ENCODE measurements around the gene PCDHGA1. TPM values are rescaled to one million over a fixed set of nuclear protein-coding genes. Genes with fewer than 3 reads are reported as not detected.
"Not testable (repeated sequence)": the region's sequence is repeated elsewhere in the genome, so short reads cannot be mapped to it uniquely, and the experiment has no call there.

Gene PCDHGA1
- polyA plus RNA-seq, 2 of the 4 experiments (the other 2 are of a cell fraction), result 0.32 to 0.71 TPM

GRCh38 chr5:141397756-141398551 is 67.6 kb downstream of the PCDHGA1 start, which contains the start of gene PCDHGB5:
Gene PCDHGB5, plus strand, starts transcription at chr5:141397947. Its CDS starts 181 bp downstream, at chr5:141398128.
- H3K27ac ChIP-seq, result peak within 1 kb of the TSS in 1 of 2 experiments; percentile 58; a peak in 1 of 6 replicates
- peak; percentile 62 for TF ChIP-seq RAD21 (conservative IDR thresholded peaks at IDR 0.05 in 1 of 2, IDR thresholded peaks at IDR 0.05 in 1 of 2)
- 0 out of 3 replicates have a peak, but pooled peaks have one; percentile 28 for TF ChIP-seq SMC3 (IDR thresholded peaks at IDR 0.05)
- peak; percentile 44 for TF ChIP-seq CTCF (IDR thresholded peaks at IDR 0.05)
- DNase-seq (ENCODE audit: low read depth in 1 of 2, low spot score in 1 of 2) (peak in 1 of 2 experiments; percentile 69), ATAC-seq (peak; percentile 87 to 98), FAIRE-seq (peak; percentile 28)
- H3K4me3 ChIP-seq, POLR2A ChIA-PET, H3K4me1 ChIP-seq: not testable (repeated sequence)
- H3K9me3 ChIP-seq, result peaks cover 69% of the 10 kb centered on the region
- CTCF ChIA-PET, result interaction anchor here (0.5 to 3.5 kb wide), 21 partner anchors 15 to 303 kb away, joined by 3 to 28 read pairs (median 5); partner anchors contain the start of genes PCDHB2, PCDHGA1, PCDHGA10 and PCDHGA7
- peak within 1 kb of the TSS; percentile 34; the same call in 1 of the 3 replicates for H3K4me2 ChIP-seq
- WGBS (ENCODE audit: missing lambda C conversion rate), result 38% methylated on average over 26 of the region's 43 CpGs

- no peak for DNase-seq (ENCODE audit: low read depth in 1 of 2, low spot score in 1 of 2)
- Histone ChIP-seq H3K4me2 (no peak overlapping the region), H3K9me3 (peaks cover 68% of the 10 kb centered on the region), H3K27ac (no peak overlapping the region), H3K4me1 (no peaks in the 10 kb centered on the region), H3K4me3 (no peak overlapping the region)
- FAIRE-seq, result no peak
- no peak for ATAC-seq
- CTCF ChIA-PET, result interaction anchor here (1.0 to 3.5 kb wide), 9 partner anchors 14 to 165 kb away, joined by 3 to 28 read pairs (median 7); partner anchors contain the start of genes PCDHGA1, PCDHGA10, PCDHGA7 and TAF7
- TF ChIP-seq HOXB5 (CRISPR knock-in tag; IDR thresholded peaks at IDR 0.05), result no peak
- TF ChIP-seq HOXB13 (CRISPR knock-in tag; IDR thresholded peaks at IDR 0.05; ENCODE audit: low read depth), result no peak
- no peak for TF ChIP-seq ZNF302 (CRISPR knock-in tag; IDR thresholded peaks at IDR 0.05)
- TF ChIP-seq MYC (IDR thresholded peaks at IDR 0.05; ENCODE audit: borderline replicate concordance, low read length), result no peak
- TF ChIP-seq RFX5 (IDR thresholded peaks at IDR 0.05), result no peak
- no peak for TF ChIP-seq HEYL (CRISPR knock-in tag; IDR thresholded peaks at IDR 0.05)
- no peak for TF ChIP-seq GATA3 (IDR thresholded peaks at IDR 0.05; ENCODE audit: borderline replicate concordance)
- TF ChIP-seq RNF2 (IDR thresholded peaks at IDR 0.05; ENCODE audit: borderline replicate concordance, low read depth), result no peak
- TF ChIP-seq POLR2A (IDR thresholded peaks at IDR 0.05; ENCODE audit: low read length), result no peak
- no peak for TF ChIP-seq MAZ (IDR thresholded peaks at IDR 0.05; ENCODE audit: borderline replicate concordance, low read depth, low read length)
- TF ChIP-seq HDAC2 (IDR thresholded peaks at IDR 0.05), result no peak
- no peak for TF ChIP-seq FOXS1 (CRISPR knock-in tag; IDR thresholded peaks at IDR 0.05)
- no peak for TF ChIP-seq PHF8 (IDR thresholded peaks at IDR 0.05; ENCODE audit: borderline replicate concordance, low read depth)
- TF ChIP-seq MAX (IDR thresholded peaks at IDR 0.05), result no peak
- TF ChIP-seq POLR2AphosphoS2 (conservative IDR thresholded peaks at IDR 0.05; ENCODE audit: low read length), result no peak
- WGBS (ENCODE audit: missing lambda C conversion rate), result 78% methylated on average over 15 of the region's 15 CpGs
- POLR2A ChIA-PET, result no interaction called here
These were observed 68.3 kb downstream of the PCDHGA1 start for GRCh38 chr5:141398608-141399007.

GRCh38 chr5:141399555-141400258 is 69.4 kb downstream of the PCDHGA1 start:
- TF ChIP-seq HOXB5 (CRISPR knock-in tag; IDR thresholded peaks at IDR 0.05) (no peak), CHD2 (IDR thresholded peaks at IDR 0.05; ENCODE audit: low read length, partially characterized antibody) (no peak), RNF2 (IDR thresholded peaks at IDR 0.05; ENCODE audit: borderline replicate concordance, low read depth) (no peak), BCL3 (IDR thresholded peaks at IDR 0.05) (no peak), BHLHE40 (IDR thresholded peaks at IDR 0.05; ENCODE audit: low read depth, low read length) (no peak), FOXS1 (CRISPR knock-in tag; IDR thresholded peaks at IDR 0.05) (no peak)
- TF ChIP-seq, protein P1, sequence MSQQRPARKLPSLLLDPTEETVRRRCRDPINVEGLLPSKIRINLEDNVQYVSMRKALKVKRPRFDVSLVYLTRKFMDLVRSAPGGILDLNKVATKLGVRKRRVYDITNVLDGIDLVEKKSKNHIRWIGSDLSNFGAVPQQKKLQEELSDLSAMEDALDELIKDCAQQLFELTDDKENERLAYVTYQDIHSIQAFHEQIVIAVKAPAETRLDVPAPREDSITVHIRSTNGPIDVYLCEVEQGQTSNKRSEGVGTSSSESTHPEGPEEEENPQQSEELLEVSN (IDR thresholded peaks at IDR 0.05; ENCODE audit: borderline replicate concordance, low read depth), result no peak
- TF ChIP-seq, protein P2, sequence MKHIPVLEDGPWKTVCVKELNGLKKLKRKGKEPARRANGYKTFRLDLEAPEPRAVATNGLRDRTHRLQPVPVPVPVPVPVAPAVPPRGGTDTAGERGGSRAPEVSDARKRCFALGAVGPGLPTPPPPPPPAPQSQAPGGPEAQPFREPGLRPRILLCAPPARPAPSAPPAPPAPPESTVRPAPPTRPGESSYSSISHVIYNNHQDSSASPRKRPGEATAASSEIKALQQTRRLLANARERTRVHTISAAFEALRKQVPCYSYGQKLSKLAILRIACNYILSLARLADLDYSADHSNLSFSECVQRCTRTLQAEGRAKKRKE (CRISPR knock-in tag; IDR thresholded peaks at IDR 0.05; ENCODE audit: low read depth), result no peak
- H3K4me2 ChIP-seq, result no peak overlapping the region
- no peak for FAIRE-seq
- WGBS (ENCODE audit: missing lambda C conversion rate), result 92% methylated on average over 36 of the region's 61 CpGs
- ATAC-seq, result no peak
- H3K9me3 ChIP-seq, result peaks cover 68% of the 10 kb centered on the region
- no peak for DNase-seq (ENCODE audit: low read depth in 1 of 2, low spot score in 1 of 2)
- CTCF ChIA-PET, result interaction anchor here (1.0 to 1.9 kb wide), 2 partner anchors 17 to 125 kb away, joined by 3 to 7 read pairs; partner anchors contain the start of gene PCDHGA7
- H3K4me1 ChIP-seq, result no peaks in the 10 kb centered on the region
- no peak overlapping the region for H3K4me3 ChIP-seq
- H3K27ac ChIP-seq, result no peak overlapping the region
- POLR2A ChIA-PET, result no interaction called here
